PC-9 (cell line): ENCODE measurements around the gene TMEM200B. TPM values are rescaled to one million over a fixed set of nuclear protein-coding genes. Genes with fewer than 3 reads are reported as not detected.
"Not testable (repeated sequence)": the region's sequence is repeated elsewhere in the genome, so short reads cannot be mapped to it uniquely, and the experiment has no call there.

Experiments used
- BruUV-seq: library from RNA; stranded (reverse); fragments of 400-500 nt; replicated peaks from 2 replicates; lab custom pipeline; 2021; lab: Mats Ljungman, UMichigan
- CTCF ChIA-PET: fragments of 300-600 bp; sonication (Branson Sonifier 250); formaldehyde crosslinking; loops from one replicate; lab custom pipeline; 2022; ENCODE audit warnings: antibody characterized with exemption; lab: Charles Lee
- POLR2A ChIA-PET: fragments of 300-600 bp; sonication (Branson Sonifier 250); formaldehyde crosslinking; loops from one replicate; lab custom pipeline; 2022; ENCODE audit warnings: antibody characterized with exemption; ENCODE audit not compliant: unreplicated experiment; lab: Charles Lee
- DNase-seq, 2 experiments: peaks; one replicate each; pipeline versions ENCODE4 v3.0.0 to v3.0.0-alpha.2; 2015 to 2022; ENCODE audit warnings: mixed read lengths in 1 of 2
- H2AFZ ChIP-seq: fragments of 200-600 bp; sonication (generic); 2 replicates; pipeline ENCODE4 v1.8.1; 2017; ENCODE audit warnings: antibody characterized with exemption
- H3F3A ChIP-seq: fragments of 200-600 bp; sonication (generic); 2 replicates; pipeline ENCODE4 v1.8.1; 2017; ENCODE audit warnings: antibody characterized with exemption, mild to moderate bottlenecking, low read depth; ENCODE audit not compliant: insufficient read depth
- H3K27ac ChIP-seq: fragments of 200-600 bp; sonication (generic); 2 replicates; pipeline ENCODE4 v1.6.1; 2016; ENCODE audit warnings: mixed run types
- H3K27me3 ChIP-seq: fragments of 200-600 bp; sonication (generic); 2 replicates; pipeline ENCODE4 v1.6.1; 2016; ENCODE audit warnings: low read depth, mixed run types; ENCODE audit not compliant: insufficient read depth
- H3K36me3 ChIP-seq: fragments of 200-600 bp; sonication (generic); 2 replicates; pipeline ENCODE4 v1.6.1; 2016; ENCODE audit warnings: low read depth, mixed run types
- H3K4me1 ChIP-seq: fragments of 200-600 bp; sonication (generic); replicated peaks from 2 replicates; pipeline ENCODE4 v1.6.1; 2016; ENCODE audit warnings: mixed run types; ENCODE audit not compliant: insufficient read depth
- H3K4me2 ChIP-seq: fragments of 200-600 bp; sonication (generic); 2 replicates; pipeline ENCODE4 v1.6.1; 2017; ENCODE audit warnings: mixed run types
- H3K4me3 ChIP-seq: fragments of 200-600 bp; sonication (generic); 2 replicates; pipeline ENCODE4 v1.6.1; 2016; ENCODE audit warnings: mixed run types
- H3K79me2 ChIP-seq: fragments of 200-600 bp; sonication (generic); 2 replicates; pipeline ENCODE4 v1.6.1; 2017; ENCODE audit warnings: low read depth, mixed run types
- H3K9me2 ChIP-seq: fragments of 200-600 bp; sonication (generic); 2 replicates; pipeline ENCODE4 v1.8.1; 2017; ENCODE audit warnings: mild to moderate bottlenecking; ENCODE audit not compliant: insufficient read depth
- H3K9me3 ChIP-seq: fragments of 200-600 bp; sonication (generic); 2 replicates; pipeline ENCODE4 v1.8.1; 2016; ENCODE audit warnings: low read depth; ENCODE audit not compliant: insufficient read depth
- H4K20me1 ChIP-seq: fragments of 200-600 bp; sonication (generic); 2 replicates; pipeline ENCODE4 v1.8.1; 2017; ENCODE audit not compliant: insufficient read depth
- EZH2 ChIP-seq: fragments of 200-600 bp; sonication (generic); IDR thresholded peaks from 2 replicates; pipeline ENCODE4 v1.8.0; 2017; ENCODE audit warnings: antibody characterized with exemption, low read depth
- intact Hi-C: fragments of 100-400 bp; cut with micrococcal nuclease; formaldehyde crosslinking; loops from one replicate; pipeline ENCODE4 v1.10.0; 2022; ENCODE audit not compliant: unreplicated experiment
- total RNA-seq: library from RNA; stranded (reverse); gene quantifications from 2 replicates; pipeline ENCODE4 v1.2.3, GENCODE V29; 2021
- TF ChIP-seq, protein P1 (sequence below): fragments of 200-600 bp; sonication (generic); conservative IDR thresholded peaks from 2 replicates; pipeline ENCODE4 v1.6.1; 2017; ENCODE audit warnings: mixed run types, antibody characterized with exemption, mild to moderate bottlenecking, moderate library complexity

TMEM200B gene
- total RNA-seq, 1 experiment from 2014 or later = 1.1 TPM

DNA sequence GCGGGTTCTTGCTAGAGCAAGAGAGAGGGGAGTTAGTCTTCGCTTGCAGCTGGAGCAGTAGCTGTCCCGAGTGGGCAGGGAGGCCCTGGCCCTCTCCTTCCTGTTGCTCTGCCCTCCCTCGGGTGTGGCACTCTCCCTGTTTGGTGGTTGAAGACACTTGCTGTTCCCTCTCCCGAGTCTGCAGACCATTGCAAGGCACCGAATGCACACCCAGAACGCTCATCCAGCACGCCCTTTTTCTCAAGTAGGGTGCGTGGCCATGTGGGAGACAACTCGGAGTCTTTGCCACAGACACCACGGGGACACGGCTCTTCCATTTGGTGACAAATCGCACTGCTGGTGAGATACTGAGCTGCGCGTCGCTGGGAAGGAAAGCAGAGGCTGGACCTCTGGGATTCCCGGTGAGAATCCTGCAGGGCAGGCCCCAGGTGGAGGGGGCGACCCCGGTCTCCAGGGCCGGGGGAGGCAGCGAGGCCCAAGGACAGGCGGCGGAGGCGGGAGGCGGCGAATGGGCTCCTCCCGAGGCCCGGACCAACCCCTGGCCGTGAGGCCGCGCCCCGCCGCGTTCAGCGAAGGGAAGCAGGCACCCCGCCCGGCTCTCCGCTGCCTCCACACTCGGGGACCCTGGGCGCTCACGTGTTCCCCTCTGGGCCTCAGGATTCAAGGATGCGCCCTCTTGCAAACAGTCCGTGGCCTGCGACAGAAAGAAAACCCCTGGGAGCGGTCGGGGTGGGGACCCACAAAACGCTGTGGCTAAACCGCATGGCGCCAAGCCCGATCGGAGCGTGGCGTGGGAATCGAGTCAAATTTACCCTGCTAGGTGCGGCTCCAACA is 10.4 kb upstream of the TMEM200B start:
- no TSS peak for BruUV-seq

DNA sequence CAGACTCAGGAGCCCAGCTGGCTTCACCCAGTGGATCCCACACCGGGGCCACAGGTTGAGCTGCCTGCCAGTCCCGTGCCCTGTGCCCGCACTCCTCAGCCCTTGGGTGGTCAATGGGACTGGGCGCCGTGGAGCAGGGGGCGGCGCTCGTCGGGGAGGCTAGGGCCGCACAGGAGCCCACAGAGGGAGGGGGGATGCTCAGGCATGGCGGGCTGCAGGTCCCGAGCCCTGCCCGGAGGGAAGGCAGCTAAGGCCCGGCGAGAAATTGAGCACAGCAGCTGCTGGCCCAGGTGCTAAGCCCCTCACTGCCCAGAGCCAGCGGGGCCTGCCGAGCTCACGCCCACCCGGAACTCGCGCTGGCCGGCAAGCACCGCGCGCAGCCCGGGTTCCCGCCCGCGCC is 7.4 kb upstream of the TMEM200B start:
- CTCF ChIA-PET, H3K4me3 ChIP-seq, H3K27me3 ChIP-seq, H3K4me1 ChIP-seq, H3K27ac ChIP-seq, H4K20me1 ChIP-seq, H3F3A ChIP-seq, DNase-seq, H3K9me3 ChIP-seq, H3K9me2 ChIP-seq, BruUV-seq, intact Hi-C loops, H3K79me2 ChIP-seq, H2AFZ ChIP-seq, H3K4me2 ChIP-seq, H3K36me3 ChIP-seq, POLR2A ChIA-PET: not testable (repeated sequence)

More for the DNA sequence above, 10.4 kb upstream of the TMEM200B start:
- CTCF ChIA-PET = interaction anchor here (0.6 to 0.8 kb wide), 3 partner anchors 10 to 16 kb away, joined by 3 to 8 read pairs (median 3); partner anchors contain the start of gene TMEM200B
- Histone ChIP-seq H3K9me2 (no peaks in the 10 kb centered on the region), H4K20me1 (no peaks in the 10 kb centered on the region), H3K4me3 (no peak overlapping the region), H3K36me3 (no peaks in the 10 kb centered on the region), H3K27ac (no peak overlapping the region), H3K9me3 (no peaks in the 10 kb centered on the region), H3K4me2 (no peak overlapping the region), H2AFZ (no peak overlapping the region), H3K27me3 (no peaks in the 10 kb centered on the region), H3F3A (no peaks in the 10 kb centered on the region), H3K4me1 (no peaks in the 10 kb centered on the region), H3K79me2 (no peaks in the 10 kb centered on the region)
- POLR2A ChIA-PET = no interaction called here
- peak in 1 of 2 experiments; percentile 29 for DNase-seq
- intact Hi-C loops = no loop called here
- TF ChIP-seq, protein P1, sequence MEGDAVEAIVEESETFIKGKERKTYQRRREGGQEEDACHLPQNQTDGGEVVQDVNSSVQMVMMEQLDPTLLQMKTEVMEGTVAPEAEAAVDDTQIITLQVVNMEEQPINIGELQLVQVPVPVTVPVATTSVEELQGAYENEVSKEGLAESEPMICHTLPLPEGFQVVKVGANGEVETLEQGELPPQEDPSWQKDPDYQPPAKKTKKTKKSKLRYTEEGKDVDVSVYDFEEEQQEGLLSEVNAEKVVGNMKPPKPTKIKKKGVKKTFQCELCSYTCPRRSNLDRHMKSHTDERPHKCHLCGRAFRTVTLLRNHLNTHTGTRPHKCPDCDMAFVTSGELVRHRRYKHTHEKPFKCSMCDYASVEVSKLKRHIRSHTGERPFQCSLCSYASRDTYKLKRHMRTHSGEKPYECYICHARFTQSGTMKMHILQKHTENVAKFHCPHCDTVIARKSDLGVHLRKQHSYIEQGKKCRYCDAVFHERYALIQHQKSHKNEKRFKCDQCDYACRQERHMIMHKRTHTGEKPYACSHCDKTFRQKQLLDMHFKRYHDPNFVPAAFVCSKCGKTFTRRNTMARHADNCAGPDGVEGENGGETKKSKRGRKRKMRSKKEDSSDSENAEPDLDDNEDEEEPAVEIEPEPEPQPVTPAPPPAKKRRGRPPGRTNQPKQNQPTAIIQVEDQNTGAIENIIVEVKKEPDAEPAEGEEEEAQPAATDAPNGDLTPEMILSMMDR = no peak
- no peak for TF ChIP-seq EZH2

DNA sequence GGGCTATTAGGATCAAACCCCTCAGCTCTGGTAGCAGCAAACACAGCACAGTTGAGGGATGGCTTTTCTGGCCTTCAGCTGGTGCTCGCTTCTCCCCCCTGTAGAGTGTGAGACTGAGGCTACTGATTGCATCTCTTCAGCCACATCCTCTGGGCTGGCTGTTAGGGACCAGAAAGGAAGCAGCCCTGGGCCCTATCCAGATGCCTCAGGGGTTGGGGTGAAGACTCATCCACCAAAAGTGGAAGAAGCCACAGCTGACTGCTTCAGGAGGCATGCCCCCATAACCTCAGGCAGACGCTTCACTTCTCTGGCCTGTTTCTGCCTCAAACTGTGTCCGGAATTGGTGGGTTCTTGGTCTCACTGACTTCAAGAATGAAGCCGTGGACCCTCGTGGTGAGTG is 6.2 kb upstream of the TMEM200B start:
- BruUV-seq = no TSS peak
- H3K4me2 ChIP-seq = no peak overlapping the region
- H3F3A ChIP-seq = no peaks in the 10 kb centered on the region
- no peaks in the 10 kb centered on the region for H3K9me3 ChIP-seq
- no peaks in the 10 kb centered on the region for H3K4me1 ChIP-seq
- H2AFZ ChIP-seq = no peak overlapping the region
- no peak for DNase-seq
- no peaks in the 10 kb centered on the region for H3K36me3 ChIP-seq
- H3K79me2 ChIP-seq = no peaks in the 10 kb centered on the region
- H3K9me2 ChIP-seq = no peaks in the 10 kb centered on the region
- H3K27ac ChIP-seq = no peak overlapping the region
- TF ChIP-seq EZH2 = no peak
- TF ChIP-seq, protein P1 = no peak
- ChIA-PET CTCF (no interaction called here), POLR2A (no interaction called here)
- intact Hi-C loops = no loop called here
- 0 out of 2 replicates have a peak, but pooled peaks cover 3% of the 10 kb centered on the region for H3K27me3 ChIP-seq
- H3K4me3 ChIP-seq = no peak overlapping the region
- H4K20me1 ChIP-seq = no peaks in the 10 kb centered on the region
